Activated CD4-positive, alpha-beta T cell treated with anti-CD3 and anti-CD28 coated beads for 1 hour (primary cell): ENCODE results near the gene CDYL2.
"Not testable (repeated sequence)": the region's sequence is repeated elsewhere in the genome, so short reads cannot be mapped to it uniquely, and the experiment has no call there.

Source experiments
- DNase-seq: peaks from one replicate; pipeline ENCODE4 v3.0.0-alpha.2; 2020

Gene CDYL2, protein sequence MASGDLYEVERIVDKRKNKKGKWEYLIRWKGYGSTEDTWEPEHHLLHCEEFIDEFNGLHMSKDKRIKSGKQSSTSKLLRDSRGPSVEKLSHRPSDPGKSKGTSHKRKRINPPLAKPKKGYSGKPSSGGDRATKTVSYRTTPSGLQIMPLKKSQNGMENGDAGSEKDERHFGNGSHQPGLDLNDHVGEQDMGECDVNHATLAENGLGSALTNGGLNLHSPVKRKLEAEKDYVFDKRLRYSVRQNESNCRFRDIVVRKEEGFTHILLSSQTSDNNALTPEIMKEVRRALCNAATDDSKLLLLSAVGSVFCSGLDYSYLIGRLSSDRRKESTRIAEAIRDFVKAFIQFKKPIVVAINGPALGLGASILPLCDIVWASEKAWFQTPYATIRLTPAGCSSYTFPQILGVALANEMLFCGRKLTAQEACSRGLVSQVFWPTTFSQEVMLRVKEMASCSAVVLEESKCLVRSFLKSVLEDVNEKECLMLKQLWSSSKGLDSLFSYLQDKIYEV

DNA sequence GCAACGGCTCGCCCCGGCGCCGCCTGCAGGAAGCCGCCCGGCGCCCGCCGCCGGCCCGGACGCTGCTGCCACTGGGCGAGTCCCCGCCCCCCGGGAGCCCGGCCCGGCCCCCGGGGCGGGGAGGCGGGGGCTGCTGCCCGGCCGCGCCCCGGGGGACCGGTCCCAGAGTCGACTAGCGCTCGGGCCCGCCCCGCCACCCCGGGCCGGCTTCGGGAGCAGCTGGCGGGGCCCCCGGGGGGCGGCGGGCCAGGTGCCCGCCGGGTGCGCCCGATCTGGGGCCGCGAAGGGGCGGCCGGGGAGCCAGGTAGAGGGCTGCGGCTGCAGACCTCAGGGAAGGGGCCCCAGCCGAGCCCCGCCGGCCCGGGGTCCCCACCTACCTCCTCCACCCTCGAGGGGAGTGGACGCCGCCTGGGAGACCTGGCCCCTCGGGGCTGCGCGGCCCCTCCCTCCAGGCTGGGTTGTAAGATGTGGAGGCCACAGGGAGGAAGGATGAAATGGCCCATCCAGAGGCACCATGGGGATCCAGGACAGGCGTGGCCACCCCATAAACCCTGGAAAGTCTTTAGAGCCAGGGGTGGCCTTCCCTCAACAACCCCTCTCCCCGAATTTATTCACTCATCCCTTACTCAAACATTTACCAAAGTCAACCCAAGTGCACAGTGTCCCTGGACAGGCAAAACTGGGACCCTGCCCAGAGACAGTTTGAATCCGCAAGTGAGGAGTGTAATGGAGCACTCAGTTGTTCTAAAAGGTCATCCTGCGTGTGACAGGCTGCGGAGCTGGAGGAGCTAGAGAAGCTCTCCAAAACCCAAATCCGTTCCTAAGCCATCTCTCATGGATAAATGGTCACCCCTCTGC is at the start of gene CDYL2:
TSS of gene CDYL2 (minus strand) at position 73 of the 858 bp plus-strand sequence. CDS start 425 bp downstream, outside the sequence.
- peak; percentile 19 for DNase-seq

DNA sequence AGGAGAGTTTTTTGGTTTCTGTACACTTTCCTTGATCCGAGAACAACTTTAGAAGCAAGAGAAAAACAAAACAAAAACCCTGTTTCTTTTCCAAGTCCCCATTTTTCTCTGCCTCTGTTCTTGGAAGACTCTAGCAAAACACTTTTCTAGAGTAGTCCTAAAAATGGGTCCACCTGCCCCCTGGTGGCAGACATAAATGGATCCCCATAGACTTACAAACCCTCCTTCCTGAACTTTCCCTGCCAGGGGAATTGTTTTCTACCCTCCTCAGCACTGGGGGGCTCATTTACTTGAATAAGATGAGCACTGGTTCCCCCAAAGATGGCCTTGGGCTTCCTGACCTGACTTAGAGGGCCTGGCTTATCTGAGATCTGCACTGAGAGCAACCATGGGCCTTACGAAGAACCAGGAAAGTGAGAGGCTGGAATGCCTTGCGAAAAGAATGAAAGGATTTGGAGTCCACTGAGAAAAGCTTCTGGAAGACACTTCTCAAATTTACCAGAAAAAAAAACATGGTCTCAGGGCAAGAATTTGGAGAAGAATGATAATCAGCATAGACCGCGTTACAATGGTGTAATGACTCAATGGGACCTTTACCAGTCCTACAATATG is 48.0 kb upstream of the CDYL2 start:
- no peak for DNase-seq

DNA sequence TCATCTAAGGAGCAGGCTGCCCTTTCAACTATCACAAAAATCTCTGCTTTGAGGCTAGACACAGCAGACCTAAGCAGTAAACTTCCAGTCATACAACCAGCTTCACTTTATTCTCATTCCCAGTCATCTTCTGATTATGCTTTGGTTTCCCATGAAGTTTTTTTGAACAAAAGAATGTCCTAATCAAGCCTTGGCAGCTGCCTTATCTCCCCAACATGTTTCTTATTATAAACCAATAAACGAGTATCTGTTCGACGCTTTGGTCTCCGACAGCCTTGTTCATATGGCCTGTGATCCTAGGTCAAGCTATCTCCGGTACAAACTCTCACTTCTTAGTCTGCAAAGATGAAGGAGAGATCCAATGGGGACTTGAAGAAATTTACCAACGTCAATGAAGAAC is 47.4 kb upstream of the CDYL2 start:
- no peak for DNase-seq

- DNase-seq: no peak
Observed at GRCh38 chr16:80850757-80851156, 46.4 kb upstream of the CDYL2 start.

GRCh38 chr16:80848862-80849261 is 44.5 kb upstream of the CDYL2 start:
- DNase-seq: no peak

DNA sequence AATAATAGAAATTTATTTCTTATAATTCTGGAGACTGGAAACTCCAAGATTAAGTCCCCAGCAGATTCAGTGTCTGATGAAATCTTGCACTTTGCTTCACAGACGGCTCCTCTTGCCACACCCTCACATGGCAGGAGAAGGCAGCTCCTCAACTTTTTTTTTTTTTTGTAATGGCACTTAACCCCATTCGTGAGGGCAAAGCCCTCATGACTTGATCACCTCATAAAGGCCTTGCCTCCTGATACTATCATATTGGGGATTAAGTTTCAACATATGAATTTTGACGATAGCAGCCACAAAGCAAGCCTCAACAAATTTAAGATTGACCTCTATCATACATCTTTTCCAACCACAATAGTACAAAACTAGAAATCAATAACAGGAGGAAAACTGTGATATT is 42.3 kb upstream of the CDYL2 start:
- no peak for DNase-seq

- DNase-seq: no peak
Observed at GRCh38 chr16:80846275-80846674, 41.9 kb upstream of the CDYL2 start.

DNA sequence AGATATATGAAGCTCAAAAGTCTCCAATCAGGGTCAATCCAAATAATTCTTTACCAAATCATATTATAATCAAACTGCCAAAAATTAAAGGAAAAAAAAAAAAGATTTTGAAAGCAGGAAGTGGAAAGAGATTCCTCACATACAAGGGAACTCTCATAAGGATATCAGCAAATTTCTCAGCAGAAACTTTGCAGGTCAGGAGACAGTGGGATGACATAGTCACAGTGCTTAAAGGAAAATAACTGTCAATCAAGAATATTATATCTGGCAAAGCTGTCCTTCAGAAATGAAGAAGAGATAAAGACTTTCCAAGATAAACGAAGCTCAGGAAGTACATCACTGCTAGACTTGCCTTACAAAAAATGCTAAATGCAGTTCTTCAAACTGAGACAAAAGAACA is 40.0 kb upstream of the CDYL2 start:
- DNase-seq: no peak

DNA sequence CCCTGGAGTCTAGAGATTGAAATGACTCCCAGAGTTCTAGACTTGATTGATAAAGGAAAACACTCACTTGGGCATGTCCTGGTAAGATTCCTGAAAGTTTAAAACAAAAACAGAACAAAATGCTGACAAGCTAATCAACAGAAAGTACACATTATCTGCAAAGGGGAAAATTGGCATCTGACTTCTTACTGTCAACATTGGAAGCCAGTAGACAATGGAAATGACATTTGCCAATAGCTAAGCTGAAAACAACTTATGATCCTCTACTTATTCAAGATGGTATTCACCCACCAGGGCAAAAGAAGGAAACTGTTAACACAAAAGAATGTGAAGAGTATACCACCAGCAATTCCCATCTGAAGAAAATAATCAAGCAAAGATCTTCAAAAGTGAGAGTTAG is 36.8 kb upstream of the CDYL2 start:
- no peak for DNase-seq

DNA sequence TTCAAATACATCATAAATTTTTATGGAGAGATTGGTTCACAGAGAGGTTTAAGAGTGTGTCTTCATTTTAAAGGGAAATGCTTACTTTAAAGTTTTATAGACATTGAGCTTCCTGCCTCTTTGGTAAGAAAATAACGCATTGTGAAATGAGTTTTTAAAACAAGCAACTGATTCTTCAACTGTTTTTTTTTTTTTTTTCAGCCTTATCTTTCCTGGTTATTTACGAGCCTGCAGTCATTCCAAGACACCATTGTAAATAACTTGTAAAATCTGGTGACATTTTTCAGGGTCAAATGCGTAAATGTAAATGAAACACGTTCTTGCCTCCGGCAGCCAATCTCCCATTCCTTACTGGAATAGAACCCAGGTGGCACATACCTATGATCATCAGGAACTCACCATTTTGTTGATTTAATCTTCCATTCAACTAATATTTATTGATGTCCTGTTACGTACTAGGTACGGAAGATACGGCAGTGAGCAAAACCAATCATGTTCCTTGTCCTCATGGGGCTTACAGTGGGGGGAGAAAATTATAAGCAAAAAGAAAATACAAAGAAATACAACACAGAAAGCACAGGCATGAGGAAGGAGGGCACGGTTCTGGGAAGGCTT is 33.2 kb upstream of the CDYL2 start:
- DNase-seq: no peak

- DNase-seq: no peak
Observed at GRCh38 chr16:80836846-80837245, 32.4 kb upstream of the CDYL2 start.

DNA sequence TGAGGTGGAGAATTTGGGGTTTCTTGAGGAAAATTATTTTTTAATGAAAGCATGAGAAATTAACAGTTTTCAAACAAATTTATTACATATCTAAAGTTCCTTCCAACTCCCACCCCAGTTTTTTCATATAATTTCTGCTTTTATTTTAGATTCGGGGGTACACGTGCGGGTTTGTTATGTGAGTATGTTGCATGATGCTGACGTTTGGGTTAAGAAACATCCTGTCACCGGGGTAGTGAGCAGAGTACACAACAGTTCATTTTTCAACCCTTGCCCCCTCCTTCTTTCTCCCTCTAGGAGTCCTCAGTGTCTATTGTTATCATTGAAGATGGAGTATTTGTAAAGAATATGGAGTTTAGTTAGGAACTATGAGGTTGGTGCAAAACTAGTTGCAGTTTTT is 31.8 kb upstream of the CDYL2 start:
- DNase-seq: no peak

- DNase-seq: no peak
Observed at GRCh38 chr16:80831039-80831438, 26.6 kb upstream of the CDYL2 start.

DNA sequence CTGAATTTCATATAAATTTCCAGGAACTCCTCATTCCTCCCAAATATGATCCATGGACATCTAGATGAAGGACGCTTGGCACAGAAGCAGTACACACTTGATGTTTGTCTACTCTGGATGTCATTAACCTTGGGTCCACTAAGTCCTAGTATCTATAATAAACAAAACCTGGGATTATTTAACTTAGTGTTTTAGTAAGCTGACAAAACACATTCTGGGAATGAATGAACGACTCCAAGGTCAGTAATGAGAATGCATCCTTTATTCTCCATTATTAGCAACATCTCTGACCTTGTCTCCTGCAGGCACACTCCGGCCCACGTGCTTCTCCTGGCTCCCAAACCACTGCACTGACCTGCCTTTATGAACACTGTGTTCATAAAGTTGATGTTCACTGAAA is 24.1 kb upstream of the CDYL2 start:
- no peak for DNase-seq

DNA sequence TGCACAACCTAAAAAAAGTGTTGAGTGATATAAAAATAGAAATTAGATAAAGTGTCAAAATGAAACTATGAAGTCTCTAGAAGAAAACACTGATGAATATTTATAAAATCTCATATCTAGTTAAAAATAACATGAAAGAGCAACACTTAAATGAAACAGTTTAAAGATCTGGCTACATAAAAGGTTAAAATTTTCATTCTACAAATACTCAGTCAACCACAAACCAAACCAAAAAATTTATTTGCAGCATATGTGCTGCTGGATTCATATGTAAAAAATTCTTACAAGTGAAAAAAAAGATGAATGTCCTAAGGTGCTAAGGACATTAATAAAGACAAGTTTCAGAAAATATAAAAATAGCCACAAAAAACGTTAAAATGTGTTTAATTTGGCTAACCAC is 22.6 kb upstream of the CDYL2 start:
- DNase-seq: no peak

- DNase-seq: no peak
Observed at GRCh38 chr16:80825365-80825758, 21.0 kb upstream of the CDYL2 start.

DNA sequence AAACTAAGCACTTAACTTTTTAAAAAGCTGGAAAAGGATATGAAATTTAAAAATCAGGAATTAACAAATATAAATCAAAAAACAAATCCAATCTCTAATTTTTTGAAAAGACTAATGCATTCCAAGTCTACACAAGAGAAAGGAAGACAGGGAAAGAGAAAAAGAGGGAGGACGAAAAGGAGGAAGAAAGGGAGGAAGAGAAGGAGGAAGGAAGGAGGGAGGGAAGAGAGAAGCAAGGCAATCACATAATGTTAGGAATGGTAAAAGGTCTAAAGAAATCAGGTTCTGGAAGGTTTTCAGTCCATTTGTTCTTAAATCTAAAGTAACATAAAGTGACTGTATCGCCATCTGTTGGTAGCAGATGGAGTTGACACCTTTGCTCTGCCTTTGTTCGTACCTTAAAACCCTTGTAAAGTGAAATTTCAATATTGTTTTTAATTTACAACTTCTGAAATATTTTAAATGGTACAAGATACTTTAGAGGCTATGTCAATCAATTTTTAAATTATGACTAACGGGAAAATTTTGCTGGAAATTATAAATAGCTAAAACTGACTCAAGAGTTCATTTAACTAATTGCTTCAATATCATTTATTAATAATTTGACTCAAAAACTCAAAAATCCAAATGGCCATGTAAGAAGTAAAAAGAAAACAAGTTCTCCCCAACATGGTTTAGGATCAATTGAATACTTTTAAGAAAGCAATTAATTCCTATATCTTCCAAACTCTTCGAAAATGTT is 20.4 kb upstream of the CDYL2 start:
- DNase-seq: no peak

GRCh38 chr16:80819988-80820387 is 15.6 kb upstream of the CDYL2 start:
- DNase-seq: no peak

GRCh38 chr16:80816356-80816755 is 12.0 kb upstream of the CDYL2 start:
- DNase-seq: no peak

DNA sequence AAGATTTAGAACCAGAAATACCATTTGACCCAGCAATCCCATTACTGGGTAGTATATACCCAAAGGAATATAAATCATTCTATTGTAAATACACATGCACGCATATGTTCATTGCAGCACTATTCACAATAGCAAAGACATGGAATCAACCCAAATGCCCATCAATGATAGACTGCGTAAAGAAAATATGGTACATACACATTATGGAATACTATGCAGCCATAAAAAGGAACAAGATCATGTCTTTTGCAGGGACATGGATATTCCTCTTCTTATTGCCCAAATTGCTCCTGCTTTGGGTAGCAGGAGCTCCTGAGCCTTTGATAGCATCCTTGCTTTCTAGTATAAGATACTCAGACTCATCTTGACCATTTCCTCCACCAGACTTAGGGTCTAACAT is 10.9 kb upstream of the CDYL2 start:
- DNase-seq: not testable (repeated sequence)

GRCh38 chr16:80812593-80812992 is 8.2 kb upstream of the CDYL2 start:
- DNase-seq: no peak

- DNase-seq: no peak
Observed at GRCh38 chr16:80809366-80809765, 5.0 kb upstream of the CDYL2 start.
